ENCODE measurements around the gene EPHB1.
"Not testable (repeated sequence)": the region's sequence is repeated elsewhere in the genome, so short reads cannot be mapped to it uniquely, and the experiment has no call there.

Gene EPHB1

DNA sequence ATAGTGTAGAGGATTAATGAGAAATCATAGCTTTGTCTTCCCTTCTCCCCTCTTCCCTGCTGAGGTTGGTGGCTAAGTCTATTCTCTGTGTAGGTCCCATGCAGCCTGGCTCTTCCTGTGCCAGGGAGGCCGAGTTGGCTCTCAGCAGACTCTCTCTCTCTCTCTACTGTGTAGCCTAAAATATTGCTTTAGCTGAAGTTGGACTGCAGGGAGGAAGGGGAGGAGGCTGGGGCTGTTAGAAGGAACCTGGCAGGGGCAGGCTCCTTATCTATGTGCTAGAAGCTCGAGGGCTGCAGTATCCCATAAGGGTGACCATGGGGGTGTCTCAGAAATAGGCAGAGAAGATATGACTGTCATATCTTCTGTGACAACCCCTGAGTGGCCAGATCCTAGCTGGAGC, 160.8 kb downstream of the EPHB1 start:
- DNase-seq (ENCODE audit: low read depth), result no peak

- DNase-seq (ENCODE audit: low read depth), result no peak
Measured at GRCh38 chr3:134956395-134956794, 161.3 kb downstream of the EPHB1 start.

DNA sequence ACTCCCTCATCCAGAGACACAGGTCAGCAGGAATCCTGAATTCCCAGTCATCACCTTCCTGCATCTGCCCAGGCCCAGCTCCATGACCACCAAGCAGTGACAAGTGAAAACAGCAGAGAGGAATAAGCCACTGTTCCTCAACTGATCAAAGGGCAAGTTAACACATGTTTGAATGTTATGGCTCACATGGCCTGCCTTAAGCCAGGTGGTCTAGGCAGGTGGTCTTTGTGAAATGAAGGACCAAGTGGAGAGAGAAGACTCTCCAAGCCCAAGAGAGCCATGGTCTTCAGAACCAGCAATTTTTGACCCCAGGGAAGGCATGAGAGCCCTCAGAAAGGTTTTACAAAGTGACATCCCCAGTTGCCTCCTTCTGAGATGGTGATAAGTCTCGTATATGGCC, 161.8 kb downstream of the EPHB1 start:
- DNase-seq (ENCODE audit: low read depth), result no peak

DNA sequence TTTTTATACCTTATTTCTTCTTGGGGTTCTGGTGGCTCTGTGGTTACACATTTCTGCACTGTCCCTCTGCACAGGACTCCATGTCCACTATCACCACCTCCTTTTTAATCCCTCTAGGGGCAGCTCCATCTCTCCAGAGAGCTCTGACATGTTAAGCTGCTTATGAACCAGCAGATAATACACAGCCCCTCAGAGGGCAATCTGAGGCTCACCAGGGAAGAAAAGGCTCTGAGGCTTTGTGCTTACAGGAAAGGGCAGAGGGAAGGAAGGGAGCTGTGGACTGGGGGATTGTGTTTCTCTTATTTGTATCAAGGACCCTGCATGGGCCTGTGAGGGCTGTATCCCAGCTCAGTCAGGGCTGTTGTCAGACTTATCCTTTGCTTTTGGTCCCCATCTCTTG, 164.5 kb downstream of the EPHB1 start:
- no peak for DNase-seq (ENCODE audit: low read depth)

- DNase-seq (ENCODE audit: low read depth), result no peak
Measured at GRCh38 chr3:134964226-134964625, 169.2 kb downstream of the EPHB1 start.

GRCh38 chr3:134965865-134966481, 170.9 kb downstream of the EPHB1 start:
- DNase-seq (ENCODE audit: low read depth), result no peak

- DNase-seq (ENCODE audit: low read depth), result no peak
Measured at GRCh38 chr3:134970895-134971294, 175.8 kb downstream of the EPHB1 start.

DNA sequence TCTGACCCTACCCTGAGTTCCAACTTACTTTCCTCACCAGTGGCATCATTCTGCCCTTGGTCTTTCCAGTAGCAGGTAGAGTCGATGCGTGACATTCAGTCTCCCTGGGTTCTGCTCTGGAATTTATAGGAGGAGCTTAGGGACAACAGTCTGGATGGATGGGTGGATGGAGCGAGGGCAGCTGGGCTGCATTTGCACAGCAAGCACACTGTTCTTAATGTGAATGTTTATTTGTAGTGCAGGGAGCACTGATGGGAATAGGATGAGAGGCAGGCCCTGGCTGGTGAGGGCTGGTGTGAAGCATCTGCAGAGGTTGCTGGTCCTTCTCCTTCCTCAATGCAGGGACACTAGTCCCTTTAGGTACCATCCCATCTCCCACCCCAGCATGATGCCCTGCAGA, 176.2 kb downstream of the EPHB1 start:
- DNase-seq (ENCODE audit: low read depth), result no peak

- not testable (repeated sequence) for DNase-seq (ENCODE audit: low read depth)
Measured at GRCh38 chr3:134971907-134972306, 176.8 kb downstream of the EPHB1 start.

DNA sequence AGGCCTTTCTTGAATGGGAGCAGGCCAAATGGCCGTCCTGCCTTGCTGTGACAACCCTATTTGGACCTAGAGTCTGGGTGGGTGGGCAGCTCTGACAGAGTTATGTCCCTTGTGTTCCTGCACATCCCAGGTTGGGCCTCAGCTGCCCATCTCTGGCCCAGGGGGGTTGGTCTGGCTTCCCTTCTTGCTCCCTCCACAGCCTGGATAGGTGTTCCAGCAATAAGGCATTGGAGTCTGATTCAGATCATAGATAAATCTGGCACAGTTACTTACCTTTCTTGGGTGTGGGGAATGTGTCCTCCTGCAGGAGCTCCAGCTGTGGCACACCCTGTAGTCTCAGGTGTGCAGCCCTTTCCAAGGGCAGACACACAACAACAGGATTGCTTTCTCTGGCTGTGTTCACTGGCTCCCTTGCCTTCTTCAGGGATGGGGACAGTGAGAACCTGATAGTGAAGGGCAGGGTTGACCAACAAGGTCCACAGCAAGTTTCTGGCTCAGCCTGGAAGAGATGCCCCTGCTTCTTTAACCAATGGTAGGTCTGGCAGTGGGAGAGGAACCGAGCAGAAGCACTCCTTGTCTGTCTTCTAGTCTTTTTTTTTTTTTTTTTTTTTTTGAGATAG, 177.9 kb downstream of the EPHB1 start:
- DNase-seq (ENCODE audit: low read depth), result no peak

- DNase-seq (ENCODE audit: low read depth), result no peak
Measured at GRCh38 chr3:134974624-134975023, 179.6 kb downstream of the EPHB1 start.

DNA sequence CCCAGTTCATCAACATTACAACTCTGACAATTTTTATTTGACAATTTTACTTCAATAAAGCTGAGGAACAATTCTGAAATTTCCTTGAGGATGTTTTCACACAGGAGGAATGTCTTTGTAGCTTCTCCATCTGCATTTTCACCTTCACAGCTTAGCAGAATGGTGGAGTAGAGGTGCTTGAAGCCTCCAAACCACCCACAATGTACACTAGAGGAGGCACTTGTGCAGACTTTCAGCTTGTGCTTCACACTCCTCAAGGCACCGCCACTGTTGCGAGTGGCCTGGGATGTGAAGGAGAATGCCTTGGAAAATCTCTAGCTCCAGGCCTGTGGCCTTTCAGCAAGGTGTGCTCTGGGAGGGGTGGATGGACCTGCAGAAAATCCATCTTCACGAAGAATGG, 181.9 kb downstream of the EPHB1 start:
- no peak for DNase-seq (ENCODE audit: low read depth)

GRCh38 chr3:134978658-134979057, 183.6 kb downstream of the EPHB1 start:
- DNase-seq (ENCODE audit: low read depth), result no peak

GRCh38 chr3:134985864-134986715, 191.0 kb downstream of the EPHB1 start:
- DNase-seq (ENCODE audit: low read depth), result no peak

GRCh38 chr3:134988666-134989065, 193.6 kb downstream of the EPHB1 start:
- DNase-seq (ENCODE audit: low read depth), result no peak

GRCh38 chr3:134991003-134991402, 195.9 kb downstream of the EPHB1 start:
- no peak for DNase-seq (ENCODE audit: low read depth)

DNA sequence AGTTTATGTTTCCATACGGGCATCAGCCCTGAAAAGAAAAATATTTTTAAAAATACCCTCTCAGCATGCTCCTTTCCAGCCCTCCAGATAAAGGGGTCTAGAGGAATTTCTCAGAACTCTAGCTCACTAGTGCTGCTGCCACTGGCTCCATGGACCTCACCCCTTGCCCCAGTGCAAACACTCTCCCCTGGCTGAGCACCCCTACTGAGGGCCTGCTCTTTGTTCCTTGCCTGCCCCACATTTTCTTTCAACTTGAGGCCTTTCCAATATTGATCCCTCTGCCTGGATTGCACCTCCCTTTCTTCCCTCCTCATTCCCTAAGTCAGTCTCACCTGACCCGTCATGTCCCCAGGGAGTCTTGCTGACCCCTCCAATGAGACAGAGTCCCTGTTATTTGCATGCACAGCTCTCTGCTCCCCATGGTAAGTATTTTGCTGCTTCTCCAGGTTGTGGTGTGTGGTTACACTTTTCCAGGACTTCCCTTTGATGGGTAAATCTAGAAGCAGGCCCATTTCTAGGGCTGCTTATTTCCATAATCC, 196.5 kb downstream of the EPHB1 start:
- no peak for DNase-seq (ENCODE audit: low read depth)

GRCh38 chr3:134992180-134992579, 197.1 kb downstream of the EPHB1 start:
- DNase-seq (ENCODE audit: low read depth), result no peak

GRCh38 chr3:134992586-134992985, 197.5 kb downstream of the EPHB1 start:
- DNase-seq (ENCODE audit: low read depth), result no peak

DNA sequence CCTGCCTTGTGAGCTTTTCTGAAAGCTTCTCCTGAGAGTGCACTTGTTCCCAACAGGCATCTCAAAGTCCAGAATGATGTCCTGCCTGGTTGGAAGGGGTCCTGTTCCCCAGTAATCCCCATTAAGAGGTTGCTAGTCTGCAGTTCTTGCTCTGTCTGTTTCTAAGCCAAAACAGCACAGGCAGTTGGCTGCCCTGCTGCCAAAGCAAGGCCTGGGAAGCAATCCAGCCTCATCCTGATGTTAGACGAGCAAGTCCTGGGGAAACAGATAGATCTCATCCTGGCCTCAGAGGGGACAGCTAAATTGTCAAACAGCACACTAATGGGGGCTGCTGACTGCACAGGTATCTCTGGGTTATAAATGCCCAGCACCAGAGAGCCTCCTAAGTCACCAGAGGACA, 198.0 kb downstream of the EPHB1 start:
- no peak for DNase-seq (ENCODE audit: low read depth)

GRCh38 chr3:134998158-134998557, 203.1 kb downstream of the EPHB1 start:
- DNase-seq (ENCODE audit: low read depth), result no peak

GRCh38 chr3:134998855-134999254, 203.8 kb downstream of the EPHB1 start:
- DNase-seq (ENCODE audit: low read depth), result no peak

DNA sequence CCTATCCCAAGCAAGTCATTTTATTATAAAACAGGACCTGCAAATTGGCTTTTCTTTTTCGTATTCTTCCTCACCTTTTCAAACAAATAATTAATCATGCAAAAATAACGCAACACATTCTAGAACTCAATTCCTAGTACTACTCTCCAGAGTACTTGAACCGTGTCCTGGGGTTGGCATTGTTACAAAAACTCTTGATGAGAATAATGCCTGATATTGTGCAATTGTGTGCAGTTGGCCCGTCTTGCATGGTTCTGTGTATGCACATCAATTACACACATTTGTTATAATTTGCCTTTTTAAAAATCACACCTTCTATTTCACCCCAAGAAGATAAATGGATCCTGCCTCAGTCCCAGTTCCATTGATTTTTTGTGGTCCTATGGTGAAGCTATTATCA, 205.4 kb downstream of the EPHB1 start:
- no peak for DNase-seq (ENCODE audit: low read depth)

Measured in T follicular helper cell (primary cell).